ENCODE results near the gene ZCCHC10.
"Not testable (repeated sequence)": the region's sequence is repeated elsewhere in the genome, so short reads cannot be mapped to it uniquely, and the experiment has no call there.

Gene ZCCHC10

GRCh38 chr5:133041910-133042309, 15.6 kb upstream of the ZCCHC10 start:
- peak; percentile 36 for DNase-seq (ENCODE audit: low spot score)
- no peak for FAIRE-seq

GRCh38 chr5:133041157-133041784, 14.9 kb upstream of the ZCCHC10 start:
- no peak for FAIRE-seq
- no peak for DNase-seq (ENCODE audit: low spot score)

- DNase-seq (ENCODE audit: low spot score); FAIRE-seq: not testable (repeated sequence)
These were observed 10.3 kb upstream of the ZCCHC10 start for GRCh38 chr5:133036677-133037076.

- FAIRE-seq (no peak), DNase-seq (ENCODE audit: low spot score) (no peak)
These were observed 8.9 kb upstream of the ZCCHC10 start for GRCh38 chr5:133035224-133035623.

GRCh38 chr5:133034064-133034463, 7.7 kb upstream of the ZCCHC10 start:
- no peak for DNase-seq (ENCODE audit: low spot score)
- no peak for FAIRE-seq

GRCh38 chr5:133032852-133033742, 6.7 kb upstream of the ZCCHC10 start:
- FAIRE-seq (no peak), DNase-seq (ENCODE audit: low spot score) (no peak)

- DNase-seq (ENCODE audit: low spot score) (no peak), FAIRE-seq (no peak)
These were observed 4.1 kb upstream of the ZCCHC10 start for GRCh38 chr5:133030343-133031005.

GRCh38 chr5:133029416-133029815, 3.1 kb upstream of the ZCCHC10 start:
- no peak for FAIRE-seq
- DNase-seq (ENCODE audit: low spot score): no peak

GRCh38 chr5:133026664-133027153, 360 bp upstream of the ZCCHC10 start:
- no peak for FAIRE-seq
- DNase-seq (ENCODE audit: low spot score): no peak

- not testable (repeated sequence) for FAIRE-seq; DNase-seq (ENCODE audit: low spot score)
These were observed 6.9 kb downstream of the ZCCHC10 start for GRCh38 chr5:133019471-133019870.

- DNase-seq (ENCODE audit: low spot score) (no peak), FAIRE-seq (no peak)
These were observed 8.4 kb downstream of the ZCCHC10 start for GRCh38 chr5:133017964-133018363.

GRCh38 chr5:133015466-133015865, 10.9 kb downstream of the ZCCHC10 start:
- no peak for FAIRE-seq

GRCh38 chr5:133008455-133008854, 17.9 kb downstream of the ZCCHC10 start:
- FAIRE-seq; DNase-seq (ENCODE audit: low spot score): not testable (repeated sequence)

More at GRCh38 chr5:133015466-133015865, 10.9 kb downstream of the ZCCHC10 start:
- DNase-seq (ENCODE audit: low spot score): no peak

GRCh38 chr5:133006653-133007052, 19.7 kb downstream of the ZCCHC10 start:
- FAIRE-seq (no peak), DNase-seq (ENCODE audit: low spot score) (no peak)

GRCh38 chr5:132999246-132999645, 27.1 kb downstream of the ZCCHC10 start:
- DNase-seq (ENCODE audit: low spot score) (no peak), FAIRE-seq (no peak)

- FAIRE-seq: no peak
- DNase-seq (ENCODE audit: low spot score): no peak
These were observed 27.8 kb downstream of the ZCCHC10 start for GRCh38 chr5:132998556-132998955.

GRCh38 chr5:132996307-132996706, 30.0 kb downstream of the ZCCHC10 start:
- no peak for FAIRE-seq
- no peak for DNase-seq (ENCODE audit: low spot score)

GRCh38 chr5:132987531-132988408, 38.6 kb downstream of the ZCCHC10 start:
- peak; percentile 55 for DNase-seq (ENCODE audit: low spot score)
- FAIRE-seq: peak; percentile 9

GRCh38 chr5:132982971-132983370, 43.4 kb downstream of the ZCCHC10 start:
- DNase-seq (ENCODE audit: low spot score); FAIRE-seq: not testable (repeated sequence)

GRCh38 chr5:132981288-132981687, 45.1 kb downstream of the ZCCHC10 start:
- FAIRE-seq (no peak), DNase-seq (ENCODE audit: low spot score) (no peak)

GRCh38 chr5:132979976-132980375, 46.4 kb downstream of the ZCCHC10 start:
- FAIRE-seq: no peak
- no peak for DNase-seq (ENCODE audit: low spot score)

All from urothelium cell line (cell line).